GM12878 (cell line): ENCODE data around the gene FMN2. TPM values are rescaled to one million over a fixed set of nuclear protein-coding genes. Genes with fewer than 3 reads are reported as not detected.

Experiments used
- ATAC-seq: fragments of 200-7000 bp; cut with Tn5 transposase; 3 replicates; pipeline ENCODE4 v1.9.1; 2020; ENCODE audit warnings: mild to moderate bottlenecking, moderate library complexity
- BruUV-seq: library from RNA; stranded (reverse); fragments of 400-500 nt; replicated peaks from 2 replicates; lab custom pipeline; 2021; lab: Mats Ljungman, UMichigan
- CTCF ChIA-PET: fragments of 300-600 bp; sonication (Branson Sonifier 250); formaldehyde crosslinking; extraction: SDS; loops from one replicate; lab custom pipeline; 2021; ENCODE audit warnings: inconsistent platforms; lab: Yijun Ruan, JAX
- POLR2A ChIA-PET: fragments of 350-600 bp; formaldehyde crosslinking; extraction: SDS; loops from one replicate; lab custom pipeline; 2021; ENCODE audit warnings: inconsistent platforms; lab: Charles Lee
- RAD21 ChIA-PET: fragments of 300-600 bp; sonication (Branson Sonifier 250); formaldehyde crosslinking; loops from one replicate; lab custom pipeline; 2023; ENCODE audit warnings: antibody characterized with exemption; ENCODE audit not compliant: unreplicated experiment; lab: Charles Lee
- SMC1A ChIA-PET: fragments of 300-600 bp; sonication (Branson Sonifier 250); formaldehyde crosslinking; loops from one replicate; lab custom pipeline; 2023; ENCODE audit not compliant: unreplicated experiment, uncharacterized antibody; lab: Charles Lee
- DNase-seq: peaks from one replicate; pipeline ENCODE4 v3.0.0-alpha.2; 2011; ENCODE audit warnings: low read depth, low spot score
- FAIRE-seq: peaks from 3 replicates; lab custom pipeline; 2011; peaks lifted over from hg19 to GRCh38; lab: Jason Lieb, UNC
- H2AFZ ChIP-seq: 2 replicates; pipeline ENCODE4 v1.6.0; 2011; ENCODE audit warnings: low read depth, low read length, control low read depth; ENCODE audit not compliant: control insufficient read depth
- H3K27ac ChIP-seq: 2 replicates; pipeline ENCODE4 v1.5.1; 2011; ENCODE audit warnings: control low read depth; ENCODE audit not compliant: control insufficient read depth, insufficient read depth
- H3K27me3 ChIP-seq, 2 experiments: replicated peaks in 1 of 2; 2 replicates each; pipeline versions ENCODE4 v1.6.0 to v1.6.1; 2011; ENCODE audit warnings: low read length in 1 of 2; ENCODE audit not compliant: control insufficient read depth in 2 of 2, insufficient read depth in 2 of 2
- H3K36me3 ChIP-seq, 2 experiments: 2 replicates each; pipeline ENCODE4 v1.5.1; 2011; ENCODE audit warnings: low read length in 1 of 2; ENCODE audit not compliant: control insufficient read depth in 2 of 2, insufficient read depth in 2 of 2
- H3K4me1 ChIP-seq: 2 replicates; pipeline ENCODE4 v1.6.1; 2011; ENCODE audit warnings: mild to moderate bottlenecking, low read length, moderate library complexity, mixed read lengths; ENCODE audit not compliant: control insufficient read depth, insufficient read depth
- H3K4me2 ChIP-seq: 2 replicates; pipeline ENCODE4 v1.6.0; 2011; ENCODE audit warnings: control low read depth; ENCODE audit not compliant: control insufficient read depth, insufficient read depth
- H3K4me3 ChIP-seq: fragments of 200-600 bp; sonication (generic); 2 replicates; pipeline ENCODE4 v1.5.1; 2016
- H3K79me2 ChIP-seq: 2 replicates; pipeline ENCODE4 v1.6.0; 2011; ENCODE audit warnings: low read length; ENCODE audit not compliant: control insufficient read depth, insufficient read depth
- H3K9ac ChIP-seq: 2 replicates; pipeline ENCODE4 v1.8.0; 2011; ENCODE audit warnings: low read length, control low read depth, mixed read lengths; ENCODE audit not compliant: control insufficient read depth, insufficient read depth
- H3K9me3 ChIP-seq: replicated peaks from 3 replicates; pipeline ENCODE4 v1.5.1; 2011; ENCODE audit warnings: mild to moderate bottlenecking, low read length; ENCODE audit not compliant: control insufficient read depth, insufficient read depth
- H4K20me1 ChIP-seq: 2 replicates; pipeline ENCODE4 v1.6.0; 2011; ENCODE audit not compliant: control insufficient read depth, insufficient read depth
- ATF7 ChIP-seq: fragments of 450-650 bp; IDR thresholded peaks from 2 replicates; pipeline ENCODE4 v1.6.1; 2016; ENCODE audit warnings: low read depth, mild to moderate bottlenecking
- CEBPB ChIP-seq, 2 experiments: fragments of 150-350 bp in 1 of 2; IDR thresholded peaks; 2 replicates each; pipeline ENCODE4 v1.6.1; 2012 to 2014; ENCODE audit warnings: low read depth in 2 of 2, low read length in 2 of 2, borderline replicate concordance in 1 of 2, inconsistent platforms in 1 of 2
- ESRRA ChIP-seq: IDR thresholded peaks from 2 replicates; pipeline ENCODE4 v1.6.1; 2012; ENCODE audit warnings: mild to moderate bottlenecking, low read length, improper control_type of control experiment
- IKZF2 ChIP-seq, 2 experiments: fragments of 450-650 bp; IDR thresholded peaks; 2 replicates each; pipeline ENCODE4 v1.6.1; 2017; ENCODE audit warnings: mild to moderate bottlenecking in 2 of 2, moderate library complexity in 2 of 2
- NR2F1 ChIP-seq: fragments of 450-650 bp; conservative IDR thresholded peaks from 2 replicates; pipeline ENCODE4 v1.6.1; 2017; ENCODE audit warnings: mild to moderate bottlenecking
- NRF1 ChIP-seq: conservative IDR thresholded peaks from 2 replicates; pipeline ENCODE4 v1.6.1; 2011; ENCODE audit warnings: mild to moderate bottlenecking, low read depth, low read length, improper control_type of control experiment
- PML ChIP-seq: IDR thresholded peaks from 2 replicates; pipeline ENCODE4 v1.6.1; 2012; ENCODE audit warnings: low read length, inconsistent platforms
- POLR2A ChIP-seq: IDR thresholded peaks from 2 replicates; pipeline ENCODE4 v1.6.1; 2011; ENCODE audit warnings: low read depth, mild to moderate bottlenecking, low read length
- SMAD1 ChIP-seq: fragments of 450-650 bp; IDR thresholded peaks from 2 replicates; pipeline ENCODE4 v1.6.1; 2018; ENCODE audit warnings: mild to moderate bottlenecking, low read depth; ENCODE audit not compliant: partially characterized antibody
- SUPT20H ChIP-seq: IDR thresholded peaks from 2 replicates; pipeline ENCODE4 v1.6.1; 2011; ENCODE audit warnings: low read depth, mild to moderate bottlenecking, low read length, moderate library complexity, borderline replicate concordance; ENCODE audit not compliant: control insufficient read depth
- TAF1 ChIP-seq: IDR thresholded peaks from 2 replicates; pipeline ENCODE4 v1.6.1; 2011; ENCODE audit warnings: mild to moderate bottlenecking, low read depth, low read length, borderline replicate concordance
- ZZZ3 ChIP-seq: IDR thresholded peaks from 2 replicates; pipeline ENCODE4 v1.6.1; 2011; ENCODE audit warnings: low read depth; ENCODE audit not compliant: control insufficient read depth, insufficient read length
- WGBS: methylation state at CpG from one replicate; pipeline ENCODE4 v1.1.6; 2016; ENCODE audit warnings: low lambda C conversion rate; ENCODE audit not compliant: insufficient replicate concordance, insufficient coverage; ENCODE audit errors: missing lambda C conversion rate; 5-methylcytosine and 5-hydroxymethylcytosine counted together
- in situ Hi-C: fragments of 300-500 bp; cut with MboI; formaldehyde crosslinking; loops from 9 replicates; pipeline ENCODE4 v1.14.3; 2018; ENCODE audit warnings: mixed read lengths
- intact Hi-C: fragments of 100-400 bp; cut with micrococcal nuclease; formaldehyde crosslinking; loops from one replicate; pipeline ENCODE4 v1.14.2; 2022; ENCODE audit not compliant: unreplicated experiment
- polyA plus RNA-seq, 11 experiments: library from polyadenylated mRNA; depleted of rRNA in 4 of 11; unstranded in 6 of 11; stranded (reverse) in 5 of 11; fragments of >200 nt; fragmentation: Nextera tagmentation in 4 of 11; fragmentation: Illumina TruSeq in 1 of 11; extraction: Ambion mirVana in 4 of 11; extraction: Trizol in 1 of 11; gene quantifications; 1 replicate in 1 of 11; 2 replicates in 10 of 11; pipeline versions ENCODE4 v1.2.1 to v1.2.3, GENCODE V29; 2011 to 2016; ENCODE audit warnings: inconsistent platforms in 2 of 11, missing spikeins in 2 of 11, low read depth in 1 of 11
- total RNA-seq, 4 experiments: library from RNA; depleted of rRNA in 3 of 4; stranded (reverse); fragments of >200 nt in 3 of 4; fragmentation: Illumina TruSeq in 1 of 4; extraction: Trizol in 1 of 4; gene quantifications; 2 replicates each; pipeline versions ENCODE4 v1.2.1 to v1.2.3, GENCODE V29; 2013 to 2021
- TF ChIP-seq, protein P1 (sequence below): fragments of 450-650 bp; IDR thresholded peaks from 2 replicates; pipeline ENCODE4 v1.6.1; 2017; ENCODE audit warnings: antibody characterized with exemption, mild to moderate bottlenecking, moderate library complexity
- TF ChIP-seq, protein P2 (sequence below): fragments of 450-650 bp; formaldehyde crosslinking; IDR thresholded peaks from 2 replicates; pipeline ENCODE4 v1.4.0; 2022; ENCODE audit warnings: mild to moderate bottlenecking, moderate library complexity
- TF ChIP-seq, protein P3 (sequence below): fragments of 450-650 bp; IDR thresholded peaks from 2 replicates; pipeline ENCODE4 v1.6.1; 2017; ENCODE audit warnings: mild to moderate bottlenecking

FMN2 gene
- total and polyA plus RNA-seq, 10 of the 15 experiments (the other 5 are each of a cell fraction or from before 2014, with no cell fraction given): 0.60 TPM; not detected in 9

DNA sequence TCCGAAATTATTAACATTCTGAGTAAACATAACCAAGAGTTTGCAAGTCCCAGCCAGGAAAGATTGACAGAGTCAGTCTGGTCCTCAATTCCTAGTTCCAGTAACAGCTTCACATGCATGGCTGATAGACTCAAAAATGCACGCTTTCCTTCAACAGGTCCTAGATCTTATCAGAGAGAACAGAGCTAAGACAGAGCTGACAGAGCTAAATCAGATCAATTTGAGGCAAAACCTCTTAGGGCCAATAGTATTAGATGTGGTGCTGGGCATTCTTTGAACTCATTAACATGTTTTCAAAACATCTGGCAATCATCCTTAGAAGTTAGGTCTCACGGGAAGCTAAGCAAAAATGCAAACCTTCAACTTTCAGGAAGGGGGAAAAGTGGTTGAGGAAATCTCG lies 406.2 kb downstream of the FMN2 start (continued):
- TF ChIP-seq NRF1 (no peak), NR2F1 (no peak), IKZF2 (IDR thresholded peaks at IDR 0.05) (no peak), SMAD1 (no peak)
- TF ChIP-seq, protein P1, sequence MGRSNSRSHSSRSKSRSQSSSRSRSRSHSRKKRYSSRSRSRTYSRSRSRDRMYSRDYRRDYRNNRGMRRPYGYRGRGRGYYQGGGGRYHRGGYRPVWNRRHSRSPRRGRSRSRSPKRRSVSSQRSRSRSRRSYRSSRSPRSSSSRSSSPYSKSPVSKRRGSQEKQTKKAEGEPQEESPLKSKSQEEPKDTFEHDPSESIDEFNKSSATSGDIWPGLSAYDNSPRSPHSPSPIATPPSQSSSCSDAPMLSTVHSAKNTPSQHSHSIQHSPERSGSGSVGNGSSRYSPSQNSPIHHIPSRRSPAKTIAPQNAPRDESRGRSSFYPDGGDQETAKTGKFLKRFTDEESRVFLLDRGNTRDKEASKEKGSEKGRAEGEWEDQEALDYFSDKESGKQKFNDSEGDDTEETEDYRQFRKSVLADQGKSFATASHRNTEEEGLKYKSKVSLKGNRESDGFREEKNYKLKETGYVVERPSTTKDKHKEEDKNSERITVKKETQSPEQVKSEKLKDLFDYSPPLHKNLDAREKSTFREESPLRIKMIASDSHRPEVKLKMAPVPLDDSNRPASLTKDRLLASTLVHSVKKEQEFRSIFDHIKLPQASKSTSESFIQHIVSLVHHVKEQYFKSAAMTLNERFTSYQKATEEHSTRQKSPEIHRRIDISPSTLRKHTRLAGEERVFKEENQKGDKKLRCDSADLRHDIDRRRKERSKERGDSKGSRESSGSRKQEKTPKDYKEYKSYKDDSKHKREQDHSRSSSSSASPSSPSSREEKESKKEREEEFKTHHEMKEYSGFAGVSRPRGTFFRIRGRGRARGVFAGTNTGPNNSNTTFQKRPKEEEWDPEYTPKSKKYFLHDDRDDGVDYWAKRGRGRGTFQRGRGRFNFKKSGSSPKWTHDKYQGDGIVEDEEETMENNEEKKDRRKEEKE: no peak
- TF ChIP-seq, all 136 proteins: peak for 0

DNA sequence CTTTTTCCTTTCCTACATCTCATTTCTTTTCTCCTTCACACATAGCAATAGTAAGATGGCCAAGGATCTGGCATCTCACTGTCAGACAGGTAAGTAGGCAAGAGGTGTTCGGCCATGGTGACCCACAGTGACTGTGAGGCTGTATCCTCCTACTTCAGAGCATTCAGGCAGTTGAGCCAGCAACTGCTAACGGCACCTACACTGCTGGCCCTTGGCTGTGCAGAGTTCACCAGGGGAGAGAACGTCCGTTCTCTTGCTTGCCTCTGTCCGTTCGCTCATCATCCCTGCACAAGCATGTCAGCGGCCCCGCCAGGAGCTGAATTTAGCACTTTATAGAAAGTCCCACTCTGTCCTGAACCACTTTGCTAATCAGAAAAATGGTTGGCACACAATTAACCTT lies 406.7 kb downstream of the FMN2 start:
- ChIA-PET CTCF (no interaction called here), POLR2A (interaction anchor here (0.9 kb wide), 1 partner anchor 33 kb away, joined by 3 read pairs; no protein-coding TSS in a partner anchor), SMC1A (interaction anchor here (1.0 to 1.8 kb wide), 4 partner anchors 16 to 40 kb away, joined by 3 to 4 read pairs (median 3); no protein-coding TSS in a partner anchor), RAD21 (no interaction called here)
- Histone ChIP-seq H3K9ac (no peak overlapping the region), H3K4me1 (no peaks in the 10 kb centered on the region), H3K79me2 (no peaks in the 10 kb centered on the region), H3K27ac (no peak overlapping the region), H3K4me3 (no peak overlapping the region), H4K20me1 (no peaks in the 10 kb centered on the region), H2AFZ (no peak overlapping the region), H3K9me3 (no peaks in the 10 kb centered on the region), H3K4me2 (no peak overlapping the region), H3K27me3 (no peaks in the 10 kb centered on the region), H3K36me3 (no peaks in the 10 kb centered on the region)
- no peak for ATAC-seq
- intact Hi-C loops: no loop called here
- FAIRE-seq: no peak
- no peak for TF ChIP-seq SUPT20H
- TF ChIP-seq PML: no peak
- TF ChIP-seq ATF7: no peak
- TF ChIP-seq CEBPB (IDR thresholded peaks at IDR 0.05; ENCODE audit: borderline replicate concordance in 1 of 2, low read depth in 2 of 2, low read length in 2 of 2): no peak
- TF ChIP-seq, protein P2, sequence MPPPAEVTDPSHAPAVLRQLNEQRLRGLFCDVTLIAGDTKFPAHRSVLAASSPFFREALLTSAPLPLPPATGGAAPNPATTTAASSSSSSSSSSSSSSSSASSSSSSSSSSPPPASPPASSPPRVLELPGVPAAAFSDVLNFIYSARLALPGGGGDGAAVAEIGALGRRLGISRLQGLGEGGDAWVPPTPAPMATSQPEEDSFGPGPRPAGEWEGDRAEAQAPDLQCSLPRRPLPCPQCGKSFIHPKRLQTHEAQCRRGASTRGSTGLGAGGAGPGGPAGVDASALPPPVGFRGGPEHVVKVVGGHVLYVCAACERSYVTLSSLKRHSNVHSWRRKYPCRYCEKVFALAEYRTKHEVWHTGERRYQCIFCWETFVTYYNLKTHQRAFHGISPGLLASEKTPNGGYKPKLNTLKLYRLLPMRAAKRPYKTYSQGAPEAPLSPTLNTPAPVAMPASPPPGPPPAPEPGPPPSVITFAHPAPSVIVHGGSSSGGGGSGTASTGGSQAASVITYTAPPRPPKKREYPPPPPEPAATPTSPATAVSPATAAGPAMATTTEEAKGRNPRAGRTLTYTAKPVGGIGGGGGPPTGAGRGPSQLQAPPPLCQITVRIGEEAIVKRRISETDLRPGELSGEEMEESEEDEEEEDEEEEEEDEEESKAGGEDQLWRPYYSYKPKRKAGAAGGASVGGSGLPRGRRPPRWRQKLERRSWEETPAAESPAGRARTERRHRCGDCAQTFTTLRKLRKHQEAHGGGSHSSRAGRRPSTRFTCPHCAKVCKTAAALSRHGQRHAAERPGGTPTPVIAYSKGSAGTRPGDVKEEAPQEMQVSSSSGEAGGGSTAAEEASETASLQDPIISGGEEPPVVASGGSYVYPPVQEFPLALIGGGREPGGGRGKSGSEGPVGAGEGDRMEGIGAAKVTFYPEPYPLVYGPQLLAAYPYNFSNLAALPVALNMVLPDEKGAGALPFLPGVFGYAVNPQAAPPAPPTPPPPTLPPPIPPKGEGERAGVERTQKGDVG (CRISPR knock-in tag): no peak
- TF ChIP-seq ZZZ3: no peak
- TF ChIP-seq ESRRA: no peak
- no peak for TF ChIP-seq TAF1
- TF ChIP-seq, protein P3, sequence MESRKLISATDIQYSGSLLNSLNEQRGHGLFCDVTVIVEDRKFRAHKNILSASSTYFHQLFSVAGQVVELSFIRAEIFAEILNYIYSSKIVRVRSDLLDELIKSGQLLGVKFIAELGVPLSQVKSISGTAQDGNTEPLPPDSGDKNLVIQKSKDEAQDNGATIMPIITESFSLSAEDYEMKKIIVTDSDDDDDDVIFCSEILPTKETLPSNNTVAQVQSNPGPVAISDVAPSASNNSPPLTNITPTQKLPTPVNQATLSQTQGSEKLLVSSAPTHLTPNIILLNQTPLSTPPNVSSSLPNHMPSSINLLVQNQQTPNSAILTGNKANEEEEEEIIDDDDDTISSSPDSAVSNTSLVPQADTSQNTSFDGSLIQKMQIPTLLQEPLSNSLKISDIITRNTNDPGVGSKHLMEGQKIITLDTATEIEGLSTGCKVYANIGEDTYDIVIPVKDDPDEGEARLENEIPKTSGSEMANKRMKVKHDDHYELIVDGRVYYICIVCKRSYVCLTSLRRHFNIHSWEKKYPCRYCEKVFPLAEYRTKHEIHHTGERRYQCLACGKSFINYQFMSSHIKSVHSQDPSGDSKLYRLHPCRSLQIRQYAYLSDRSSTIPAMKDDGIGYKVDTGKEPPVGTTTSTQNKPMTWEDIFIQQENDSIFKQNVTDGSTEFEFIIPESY: no peak
- TF ChIP-seq POLR2A: no peak
- BruUV-seq: no TSS peak
- in situ Hi-C loops: no loop called here
- no peak for DNase-seq
- 62% methylated on average over 8 of the region's 8 CpGs for WGBS
